ENCODE measurements around the gene DES.

DES gene

DNA sequence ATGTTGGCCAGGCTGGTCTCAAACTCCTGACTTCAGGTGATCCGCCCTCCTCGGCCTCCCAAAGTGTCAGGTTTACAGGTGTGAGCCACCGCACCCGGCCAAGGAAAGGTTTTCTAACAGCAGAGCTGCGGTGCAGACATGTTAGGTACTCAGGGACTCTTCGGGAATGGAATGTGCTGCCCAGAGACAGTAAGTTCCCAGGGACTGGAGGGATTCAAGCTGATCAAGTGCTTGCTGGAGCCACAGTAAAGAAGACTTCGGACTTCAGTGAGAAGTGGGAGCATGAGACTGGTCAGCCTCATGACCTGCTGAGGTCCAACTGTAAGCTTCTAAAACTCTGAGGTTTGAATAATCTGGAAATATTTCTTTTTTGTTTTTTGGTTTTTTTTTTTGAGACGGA lies 7.8 kb upstream of the DES start:
- TF ChIP-seq, protein P1, sequence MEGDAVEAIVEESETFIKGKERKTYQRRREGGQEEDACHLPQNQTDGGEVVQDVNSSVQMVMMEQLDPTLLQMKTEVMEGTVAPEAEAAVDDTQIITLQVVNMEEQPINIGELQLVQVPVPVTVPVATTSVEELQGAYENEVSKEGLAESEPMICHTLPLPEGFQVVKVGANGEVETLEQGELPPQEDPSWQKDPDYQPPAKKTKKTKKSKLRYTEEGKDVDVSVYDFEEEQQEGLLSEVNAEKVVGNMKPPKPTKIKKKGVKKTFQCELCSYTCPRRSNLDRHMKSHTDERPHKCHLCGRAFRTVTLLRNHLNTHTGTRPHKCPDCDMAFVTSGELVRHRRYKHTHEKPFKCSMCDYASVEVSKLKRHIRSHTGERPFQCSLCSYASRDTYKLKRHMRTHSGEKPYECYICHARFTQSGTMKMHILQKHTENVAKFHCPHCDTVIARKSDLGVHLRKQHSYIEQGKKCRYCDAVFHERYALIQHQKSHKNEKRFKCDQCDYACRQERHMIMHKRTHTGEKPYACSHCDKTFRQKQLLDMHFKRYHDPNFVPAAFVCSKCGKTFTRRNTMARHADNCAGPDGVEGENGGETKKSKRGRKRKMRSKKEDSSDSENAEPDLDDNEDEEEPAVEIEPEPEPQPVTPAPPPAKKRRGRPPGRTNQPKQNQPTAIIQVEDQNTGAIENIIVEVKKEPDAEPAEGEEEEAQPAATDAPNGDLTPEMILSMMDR (IDR thresholded peaks at IDR 0.05): no peak
- no peak for TF ChIP-seq ZFX (IDR thresholded peaks at IDR 0.05; ENCODE audit: borderline replicate concordance)

GRCh38 chr2:219414857-219415256 lies 3.3 kb upstream of the DES start:
- H3K27ac ChIP-seq: no peak overlapping the region
- TF ChIP-seq, protein P1 (IDR thresholded peaks at IDR 0.05): no peak
- TF ChIP-seq ZFX (IDR thresholded peaks at IDR 0.05; ENCODE audit: borderline replicate concordance): no peak

More for the DNA sequence above, 7.8 kb upstream of the DES start:
- H3K27ac ChIP-seq: no peak overlapping the region

GRCh38 chr2:219415580-219416234 lies 2.5 kb upstream of the DES start:
- no peak overlapping the region for H3K27ac ChIP-seq
- TF ChIP-seq, protein P1 (IDR thresholded peaks at IDR 0.05): no peak
- no peak for TF ChIP-seq ZFX (IDR thresholded peaks at IDR 0.05; ENCODE audit: borderline replicate concordance)

- TF ChIP-seq ZFX (IDR thresholded peaks at IDR 0.05; ENCODE audit: borderline replicate concordance): no peak
- TF ChIP-seq, protein P1 (IDR thresholded peaks at IDR 0.05): no peak
- H3K27ac ChIP-seq: no peak overlapping the region
Observed at GRCh38 chr2:219416235-219416602, 2.0 kb upstream of the DES start.

DNA sequence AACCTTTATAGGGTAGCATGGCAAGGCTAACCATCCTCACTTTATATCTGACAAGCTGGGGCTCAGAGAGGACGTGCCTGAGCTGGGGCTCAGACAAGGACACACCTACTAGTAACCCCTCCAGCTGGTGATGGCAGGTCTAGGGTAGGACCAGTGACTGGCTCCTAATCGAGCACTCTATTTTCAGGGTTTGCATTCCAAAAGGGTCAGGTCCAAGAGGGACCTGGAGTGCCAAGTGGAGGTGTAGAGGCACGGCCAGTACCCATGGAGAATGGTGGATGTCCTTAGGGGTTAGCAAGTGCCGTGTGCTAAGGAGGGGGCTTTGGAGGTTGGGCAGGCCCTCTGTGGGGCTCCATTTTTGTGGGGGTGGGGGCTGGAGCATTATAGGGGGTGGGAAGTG lies 1.2 kb upstream of the DES start:
- no peak for TF ChIP-seq ZFX (IDR thresholded peaks at IDR 0.05; ENCODE audit: borderline replicate concordance)
- TF ChIP-seq, protein P1 (IDR thresholded peaks at IDR 0.05): no peak
- no peak overlapping the region for H3K27ac ChIP-seq

DNA sequence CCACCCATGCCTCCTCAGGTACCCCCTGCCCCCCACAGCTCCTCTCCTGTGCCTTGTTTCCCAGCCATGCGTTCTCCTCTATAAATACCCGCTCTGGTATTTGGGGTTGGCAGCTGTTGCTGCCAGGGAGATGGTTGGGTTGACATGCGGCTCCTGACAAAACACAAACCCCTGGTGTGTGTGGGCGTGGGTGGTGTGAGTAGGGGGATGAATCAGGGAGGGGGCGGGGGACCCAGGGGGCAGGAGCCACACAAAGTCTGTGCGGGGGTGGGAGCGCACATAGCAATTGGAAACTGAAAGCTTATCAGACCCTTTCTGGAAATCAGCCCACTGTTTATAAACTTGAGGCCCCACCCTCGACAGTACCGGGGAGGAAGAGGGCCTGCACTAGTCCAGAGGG lies 803 bp upstream of the DES start:
- no peak for TF ChIP-seq ZFX (IDR thresholded peaks at IDR 0.05; ENCODE audit: borderline replicate concordance)
- TF ChIP-seq, protein P1 (IDR thresholded peaks at IDR 0.05): no peak
- no peak overlapping the region for H3K27ac ChIP-seq

DNA sequence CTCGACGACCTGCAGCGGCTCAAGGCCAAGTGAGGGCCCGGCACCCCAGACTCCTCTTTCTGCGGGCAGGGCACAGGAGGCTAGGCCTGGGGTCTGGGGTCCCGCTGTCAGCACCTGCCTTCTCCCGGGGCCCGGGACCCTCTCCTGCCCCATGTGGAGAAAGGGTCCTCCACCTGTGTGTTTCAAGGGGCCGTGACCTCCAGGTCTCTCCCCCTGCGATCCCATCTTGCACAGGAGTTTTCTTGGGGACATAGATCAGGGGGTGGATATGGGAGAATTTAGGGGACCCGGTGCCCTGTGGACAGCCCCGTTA lies 791 bp downstream of the DES start:
- TF ChIP-seq, protein P1 (IDR thresholded peaks at IDR 0.05): no peak

More for the DNA sequence above, 791 bp downstream of the DES start:
- no peak overlapping the region for H3K27ac ChIP-seq

All from 22Rv1 (cell line).